T follicular helper cell (primary cell): ENCODE results near the gene DET1.
"Not testable (repeated sequence)": the region's sequence is repeated elsewhere in the genome, so short reads cannot be mapped to it uniquely, and the experiment has no call there.

Source experiments
- DNase-seq: peaks from one replicate; pipeline ENCODE4 v3.0.0-alpha.2; 2020; ENCODE audit warnings: low read depth

The DET1 gene

DNA sequence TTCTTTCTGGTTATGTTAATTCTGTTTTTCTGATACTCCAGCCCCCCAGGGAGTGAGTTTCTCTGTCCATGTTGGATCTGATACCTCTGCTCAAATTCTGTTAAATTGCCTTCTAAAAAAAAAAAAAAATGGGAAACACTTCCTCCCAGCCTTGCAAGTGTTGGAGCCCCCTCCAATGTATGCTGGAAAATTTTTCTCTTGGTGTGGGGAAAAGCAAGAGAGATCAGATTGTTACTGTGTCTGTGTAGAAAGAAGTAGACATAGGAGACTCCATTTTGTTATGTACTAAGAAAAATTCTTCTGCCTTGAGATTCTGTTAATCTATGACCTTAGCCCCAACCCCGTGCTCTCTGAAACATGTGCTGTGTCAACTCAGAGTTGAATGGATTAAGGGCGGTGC is 6.1 kb downstream of the DET1 start:
- DNase-seq = not testable (repeated sequence)

DNA sequence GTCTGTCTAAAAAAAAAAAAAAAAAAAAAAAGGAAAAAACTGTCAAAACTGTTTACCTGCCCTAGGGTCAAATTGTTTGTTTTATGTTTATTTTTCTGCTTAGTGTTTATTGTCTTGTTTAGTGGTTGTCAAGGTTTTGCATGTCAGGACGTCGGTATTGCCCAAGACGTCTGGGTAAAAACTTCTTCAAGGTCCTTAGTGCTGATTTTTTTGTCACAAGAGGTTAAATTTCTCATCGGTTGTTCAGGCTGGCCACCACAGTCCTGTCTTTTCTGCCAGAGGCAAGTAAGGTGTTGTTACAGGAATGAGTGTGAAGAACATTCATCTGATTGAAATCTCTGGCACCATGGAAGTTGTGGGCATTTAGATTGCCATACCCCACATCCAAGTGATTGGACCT is 7.0 kb downstream of the DET1 start:
- no peak for DNase-seq

DNA sequence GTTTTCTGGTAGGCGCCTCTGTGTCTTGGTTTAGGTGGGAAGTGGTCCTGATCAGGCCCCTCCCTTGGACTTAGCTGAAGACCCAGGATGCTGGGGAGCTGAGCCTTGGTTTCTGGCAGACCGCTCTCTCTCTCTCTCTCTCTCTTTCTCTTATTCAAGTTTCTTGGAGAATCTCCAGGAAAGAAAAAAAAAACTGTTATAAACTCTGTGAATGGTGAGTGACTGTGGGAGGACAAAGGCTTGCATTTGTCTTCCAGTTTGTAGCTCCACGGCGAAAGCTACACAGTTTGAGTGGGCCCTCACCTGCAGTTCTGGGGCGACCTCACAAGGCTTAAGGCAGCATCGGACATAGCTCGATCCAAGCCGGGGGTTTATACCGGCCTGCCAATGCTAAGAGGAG is 7.5 kb downstream of the DET1 start:
- no peak for DNase-seq

DNA sequence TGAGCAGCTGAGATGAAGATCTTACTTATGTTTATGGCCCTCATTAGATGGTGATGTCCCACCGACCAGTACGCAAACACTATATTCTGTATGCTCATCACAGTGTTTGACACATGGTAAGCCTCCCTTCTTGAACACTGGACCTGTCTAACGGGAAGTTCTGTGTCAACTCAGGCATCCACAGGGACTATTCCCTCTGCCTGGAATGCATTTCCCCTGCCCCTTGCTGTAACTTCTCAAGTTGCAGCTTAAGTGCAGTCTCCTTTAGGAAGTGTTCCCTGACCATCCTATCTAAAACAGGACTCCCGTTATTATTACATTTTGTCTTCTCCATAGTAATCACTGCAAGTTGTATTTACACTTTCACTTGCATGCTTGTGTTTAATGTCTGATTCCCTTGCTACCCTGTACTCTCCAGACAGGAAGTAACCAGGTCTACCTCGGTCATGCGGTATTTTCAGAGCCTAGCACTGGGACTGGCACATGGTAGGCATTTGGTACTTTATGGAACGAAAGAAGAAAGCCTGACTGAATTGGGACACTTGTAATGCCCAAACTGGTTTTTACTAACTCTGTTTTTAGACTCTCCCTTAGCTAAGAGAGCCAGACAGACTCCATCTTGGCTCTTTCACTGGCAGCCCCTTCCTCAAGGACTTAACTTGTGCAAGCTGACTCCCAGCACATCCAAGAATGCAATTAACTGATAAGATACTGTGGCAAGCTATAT is 8.7 kb downstream of the DET1 start:
- no peak for DNase-seq

DNA sequence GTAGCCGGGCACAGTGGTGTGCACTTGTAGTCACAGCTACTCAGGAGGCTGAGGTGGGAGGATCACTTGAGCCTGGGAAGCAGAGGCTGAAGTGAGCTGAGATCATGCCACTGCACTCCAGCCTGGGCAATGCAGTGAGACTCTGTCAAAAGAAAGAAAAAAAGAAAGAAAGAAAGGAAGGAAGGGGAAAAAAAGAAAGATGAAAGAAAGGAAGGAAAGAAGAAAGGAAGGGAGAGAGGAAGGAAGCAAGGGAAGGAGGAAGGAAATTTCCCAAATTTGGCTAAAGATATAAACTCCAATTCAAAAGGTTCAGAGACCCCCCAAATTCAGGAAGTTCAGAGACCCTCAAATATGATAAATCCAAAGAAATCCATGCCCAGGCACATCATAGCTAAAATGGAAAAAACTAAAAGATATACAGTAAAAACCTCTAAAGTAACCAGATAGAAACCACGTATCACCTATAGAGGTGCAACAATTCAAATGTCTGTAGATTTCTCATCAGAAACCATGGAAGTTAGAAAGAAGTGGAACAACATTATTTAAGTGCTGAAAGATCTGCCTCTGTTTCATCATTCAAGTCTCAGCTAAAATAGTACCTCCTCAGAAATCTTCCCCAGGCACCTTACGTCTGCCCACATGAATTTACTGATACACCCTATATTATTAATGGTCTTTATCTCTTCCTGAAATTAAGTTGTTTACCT is 10.7 kb downstream of the DET1 start:
- DNase-seq = no peak

DNA sequence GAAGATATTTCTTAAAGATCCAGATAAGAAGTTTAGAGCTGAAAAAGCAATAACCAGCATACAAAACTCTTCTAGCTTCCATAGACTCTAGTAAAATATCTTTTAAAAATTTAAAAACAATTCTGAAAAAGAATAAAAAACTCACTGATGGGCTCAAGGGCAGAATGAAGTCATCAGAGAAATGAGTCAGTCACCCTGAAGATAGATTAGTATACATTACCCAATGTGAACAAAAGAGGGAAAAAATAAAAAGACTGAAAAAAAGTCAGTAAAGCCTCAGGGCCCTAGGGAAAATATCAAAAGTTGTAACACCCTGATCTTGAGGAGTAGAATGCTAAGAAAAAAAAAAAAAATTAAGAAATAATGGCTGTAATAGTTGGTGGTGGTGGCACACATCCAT is 11.4 kb downstream of the DET1 start:
- no peak for DNase-seq

DNA sequence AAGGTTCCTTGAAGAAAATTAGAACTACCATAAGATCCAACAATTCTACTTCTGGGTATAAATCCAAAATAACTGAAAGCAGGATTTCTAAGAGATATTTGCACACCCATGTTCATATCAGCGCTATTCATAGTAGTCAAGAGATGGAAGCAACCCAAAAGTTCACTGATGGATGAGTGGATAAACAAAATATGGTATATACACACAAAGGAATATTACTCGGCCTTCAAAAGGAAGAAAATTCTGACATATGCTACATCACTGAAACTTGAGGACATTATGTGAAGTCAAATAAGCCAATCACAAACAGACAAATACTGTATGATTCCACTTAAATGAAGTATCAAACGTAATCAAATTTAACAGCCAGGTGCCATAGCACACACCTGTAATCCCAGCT is 13.1 kb downstream of the DET1 start:
- DNase-seq = no peak

DNA sequence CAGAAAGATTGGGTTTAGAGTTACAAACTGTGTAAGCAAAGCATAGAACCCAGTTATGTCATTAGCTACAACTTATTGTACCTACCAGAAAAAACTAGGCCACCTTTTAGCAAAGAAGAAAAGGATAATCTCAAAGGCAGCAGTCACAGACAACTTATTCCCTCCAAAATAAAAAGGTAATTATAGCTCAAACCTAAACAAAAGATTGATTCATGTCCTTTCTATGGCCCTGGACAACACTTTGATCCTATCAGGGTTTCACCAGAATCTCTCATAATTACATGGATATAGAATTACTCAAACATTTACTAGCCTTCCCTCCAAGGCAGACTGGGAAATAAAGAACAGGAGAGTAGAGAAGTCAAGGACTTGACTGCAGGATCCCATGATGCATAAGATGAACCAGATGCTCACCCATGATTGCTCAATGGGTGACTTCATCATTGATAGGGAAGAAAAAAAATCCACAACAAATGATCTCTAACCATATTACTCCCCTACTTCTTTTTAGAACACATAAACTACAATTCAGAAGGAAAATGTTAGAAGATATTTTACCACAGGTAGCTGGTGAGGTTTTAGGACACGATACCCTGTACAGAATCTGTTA is 17.4 kb downstream of the DET1 start:
- no peak for DNase-seq

DNA sequence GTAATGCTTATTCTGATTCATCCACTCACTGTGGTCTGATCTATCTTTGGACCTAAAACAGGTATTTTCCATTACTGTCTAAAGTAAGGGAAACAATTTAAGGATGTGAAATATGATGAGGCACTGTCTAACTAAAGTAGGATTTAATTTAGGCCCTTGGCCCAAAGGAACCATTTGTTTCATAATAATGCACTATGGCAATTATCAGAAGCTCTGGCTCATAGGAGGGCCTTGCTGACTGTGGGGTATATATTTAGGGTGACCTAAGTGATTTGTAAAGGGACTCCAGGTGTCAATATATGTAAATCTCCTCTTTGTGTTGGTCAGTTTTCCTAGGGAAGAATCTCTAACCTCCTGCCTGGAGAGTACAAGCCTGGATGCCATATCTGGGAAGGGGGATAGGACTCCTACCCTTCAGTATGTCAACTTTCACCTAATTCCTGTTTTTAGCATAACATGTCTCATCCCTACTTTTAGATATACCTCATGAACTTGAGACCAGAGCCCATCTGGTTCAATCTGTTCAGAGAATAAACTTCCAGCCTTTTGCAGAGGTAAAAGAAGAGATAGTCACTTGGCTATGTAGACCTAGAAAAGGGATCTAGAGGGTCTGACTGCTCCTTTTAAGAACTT is 20.1 kb downstream of the DET1 start:
- no peak for DNase-seq

DNA sequence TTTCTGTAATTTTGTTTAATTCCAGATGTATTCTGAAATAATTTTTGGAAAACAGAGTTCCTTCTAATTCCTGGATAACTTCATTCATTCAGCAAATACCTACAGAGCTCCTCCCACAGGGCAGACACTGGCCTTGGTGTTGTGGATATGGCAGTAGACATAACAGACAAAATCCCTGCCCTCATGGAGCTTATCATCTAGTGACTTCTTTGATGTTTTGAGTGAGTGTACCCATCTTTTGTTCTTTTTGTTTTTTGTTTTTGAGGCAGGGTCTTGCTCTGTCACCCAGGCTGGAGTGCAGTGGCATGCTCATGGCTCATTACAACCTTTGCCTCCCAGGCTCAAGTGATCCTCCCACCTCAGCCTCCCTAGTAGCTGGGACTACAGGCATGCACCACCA is 21.1 kb downstream of the DET1 start:
- DNase-seq = no peak

DNA sequence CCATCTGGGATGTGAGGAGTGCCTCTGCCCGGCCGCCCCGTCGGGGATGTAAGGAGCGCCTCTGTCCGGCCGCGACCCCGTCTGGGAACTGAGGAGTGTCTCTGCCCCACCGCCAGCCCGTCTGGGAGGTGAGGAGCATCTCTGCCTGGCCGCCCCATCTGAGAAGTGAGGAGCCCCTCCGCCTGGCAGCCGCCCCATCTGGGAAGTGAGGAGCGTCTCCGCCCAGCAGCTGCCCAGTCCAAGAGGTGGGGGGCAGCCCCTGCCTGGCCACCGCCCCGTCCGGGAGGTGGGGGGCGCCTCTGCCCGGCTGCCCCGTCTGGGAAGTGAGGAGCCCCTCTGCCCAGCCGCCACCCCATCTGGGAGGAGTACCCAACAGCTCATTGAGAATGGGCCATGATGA is 22.4 kb downstream of the DET1 start:
- DNase-seq = not testable (repeated sequence)

DNA sequence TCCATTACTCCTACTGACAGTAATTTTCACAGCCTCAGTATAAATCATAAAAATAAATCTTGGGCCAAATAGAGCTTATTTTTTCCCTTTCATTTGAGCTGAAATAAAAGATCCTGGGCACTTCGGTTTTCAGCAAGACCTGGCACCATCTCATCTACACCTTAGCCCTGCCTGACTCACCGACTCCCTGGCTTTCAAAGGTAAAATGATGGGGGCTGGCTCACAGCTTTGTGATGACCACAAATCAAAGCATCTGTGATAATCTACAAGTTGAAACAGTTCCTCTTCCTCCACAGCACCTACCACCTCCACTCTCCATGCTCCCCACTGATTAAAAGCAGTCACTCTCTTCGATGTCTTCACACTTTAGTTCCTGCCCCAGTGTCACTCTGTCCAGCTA is 27.6 kb downstream of the DET1 start:
- DNase-seq = no peak

DNA sequence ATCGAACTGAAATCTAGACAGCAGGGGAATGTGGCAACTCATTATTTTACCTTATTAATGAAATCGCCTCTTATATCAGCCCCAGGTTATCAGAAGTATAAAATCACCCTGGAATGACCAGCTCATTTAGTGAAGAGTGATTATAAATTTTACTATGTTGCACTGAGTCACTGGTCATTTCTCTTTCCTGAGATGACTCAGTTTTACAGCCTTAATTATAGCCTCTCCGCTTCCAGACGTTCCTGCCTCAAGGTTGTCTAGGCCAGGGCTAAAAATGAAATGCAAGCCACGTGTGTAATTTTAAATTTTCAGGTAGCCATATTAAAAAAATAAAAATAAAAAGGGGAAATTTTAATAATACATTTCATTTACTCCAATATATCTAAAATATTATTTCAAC is 33.3 kb downstream of the DET1 start:
- no peak for DNase-seq

DNA sequence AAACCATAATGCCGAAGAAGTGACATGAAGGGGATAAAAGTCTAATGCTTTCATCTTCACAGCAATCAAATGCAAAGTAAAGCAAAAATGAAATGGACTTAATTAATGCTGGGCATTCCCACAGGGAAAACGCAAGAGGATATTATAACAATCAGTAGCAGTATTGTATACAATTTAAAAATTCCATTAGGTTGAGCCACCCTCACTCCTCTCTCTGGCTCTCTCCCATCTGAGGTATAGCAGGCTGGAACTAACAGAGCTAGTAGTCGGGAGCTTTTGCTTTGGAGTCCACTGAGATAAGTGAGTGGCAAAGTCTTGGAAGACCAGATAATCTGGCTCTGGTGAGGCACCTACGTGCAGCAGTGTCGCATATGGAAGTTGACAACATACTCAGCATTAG is 33.9 kb downstream of the DET1 start:
- DNase-seq = no peak

DNA sequence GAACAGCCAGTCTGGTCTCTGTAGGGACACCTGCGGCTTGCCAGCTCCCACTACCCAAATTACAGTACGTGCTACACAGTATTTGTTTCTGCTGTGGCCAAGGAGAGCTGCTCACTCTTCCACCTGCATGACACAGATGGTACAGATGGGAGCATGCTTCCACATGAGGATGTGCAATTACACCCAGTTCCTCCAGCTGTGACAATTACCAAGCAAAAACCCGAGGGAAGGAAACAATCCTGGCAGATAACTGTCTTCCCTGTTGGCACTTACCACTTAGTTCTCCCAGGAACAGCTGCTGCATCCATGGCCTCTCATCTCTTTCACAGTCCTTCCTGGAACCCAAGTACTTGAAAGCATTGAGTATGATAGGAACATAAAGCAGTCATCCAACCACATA is 34.4 kb downstream of the DET1 start:
- no peak for DNase-seq

DNA sequence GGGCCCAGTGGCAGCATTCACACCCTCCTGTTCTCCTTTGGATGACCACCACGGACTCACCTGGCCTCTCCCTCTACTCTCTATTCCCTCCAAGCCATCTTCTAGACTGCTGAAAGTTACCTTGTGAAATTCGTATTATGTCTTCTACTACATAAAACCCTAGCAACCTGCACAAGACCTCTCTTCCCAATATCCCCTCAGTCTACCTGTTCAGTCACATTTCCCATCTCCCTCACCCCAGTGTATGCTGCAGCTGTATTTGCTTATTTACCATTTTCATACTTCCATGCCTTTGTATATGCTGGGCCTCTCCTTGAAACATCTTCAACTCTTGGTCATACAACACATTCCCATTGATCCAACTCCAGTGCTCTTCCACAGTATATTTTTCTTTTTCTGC is 35.3 kb downstream of the DET1 start:
- DNase-seq = no peak

DNA sequence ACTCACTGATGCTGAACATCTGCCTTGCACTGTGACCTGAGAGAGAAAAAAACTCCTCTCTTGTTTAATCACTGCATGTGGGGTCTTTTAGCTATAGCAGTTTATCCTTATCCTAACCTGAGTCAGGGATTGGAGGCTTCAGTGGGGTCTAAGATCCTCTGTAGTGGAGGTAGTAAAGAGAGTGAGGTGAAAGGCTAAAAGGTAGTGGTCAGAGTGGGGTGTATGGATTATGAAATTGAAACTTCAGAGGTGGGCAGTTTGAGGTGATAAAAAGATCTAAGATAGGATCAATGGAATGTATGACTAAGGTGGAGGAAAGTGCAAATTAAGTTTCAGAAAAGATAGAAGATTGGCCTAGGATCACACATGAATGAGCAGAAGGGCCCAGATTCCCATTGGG is 36.5 kb downstream of the DET1 start:
- no peak for DNase-seq

DNA sequence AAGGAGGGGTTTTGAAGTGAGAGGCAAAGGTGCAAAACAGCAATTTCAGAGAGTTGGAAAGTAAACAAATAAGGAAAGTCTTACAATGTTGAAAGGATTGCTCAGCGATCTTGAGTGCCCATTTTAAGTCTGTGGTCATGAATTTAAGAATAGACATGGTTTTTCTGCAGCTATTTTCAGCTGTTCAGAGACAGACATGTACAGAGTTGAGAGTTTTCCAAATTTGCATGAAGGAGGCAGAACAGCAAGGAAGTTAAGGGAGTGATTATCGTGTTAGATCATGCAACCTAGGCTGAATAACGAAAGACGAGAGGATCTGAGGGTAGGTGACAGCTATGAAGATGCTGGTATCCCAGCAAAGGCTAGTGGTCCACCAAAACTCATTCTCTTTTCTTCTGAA is 37.2 kb downstream of the DET1 start:
- DNase-seq = no peak

DNA sequence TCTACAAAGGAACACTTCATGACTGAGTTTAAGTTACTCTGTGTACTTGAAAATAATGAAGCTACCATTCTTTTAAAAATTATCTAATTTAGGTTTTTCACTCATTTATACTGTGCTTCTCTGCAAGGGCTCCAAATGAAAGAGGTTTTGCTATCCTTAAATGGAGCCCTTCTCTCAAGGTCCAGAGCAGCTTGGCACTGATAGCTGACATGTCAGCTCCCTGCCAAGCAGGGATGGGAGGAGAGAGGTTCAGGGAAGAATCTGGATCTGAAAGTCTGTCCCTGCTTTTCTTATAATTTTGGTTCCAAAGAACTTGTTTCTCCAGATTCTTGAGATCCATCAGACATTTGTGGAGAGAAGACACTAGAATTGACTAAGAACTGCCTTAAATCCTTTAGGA is 39.9 kb downstream of the DET1 start:
- DNase-seq = no peak

DNA sequence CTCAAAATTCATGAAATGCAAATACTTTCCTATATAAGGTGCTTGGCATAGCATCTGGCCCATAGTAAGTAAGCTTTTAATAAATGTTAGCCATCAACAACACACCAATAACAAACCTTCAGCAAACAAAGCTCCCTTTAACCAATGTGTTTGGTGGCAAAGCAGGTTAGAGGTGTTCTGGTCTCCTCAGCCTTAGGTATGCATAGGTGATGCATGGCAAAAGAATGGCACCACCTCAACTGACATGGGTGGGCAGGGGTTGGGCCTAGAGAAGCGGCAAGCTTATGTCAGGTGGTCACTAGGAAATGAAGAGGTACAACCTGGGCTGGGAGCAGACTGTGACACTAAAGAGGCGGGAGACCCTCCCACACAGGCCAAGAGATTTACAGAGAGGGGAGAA is 40.8 kb downstream of the DET1 start:
- no peak for DNase-seq

DNA sequence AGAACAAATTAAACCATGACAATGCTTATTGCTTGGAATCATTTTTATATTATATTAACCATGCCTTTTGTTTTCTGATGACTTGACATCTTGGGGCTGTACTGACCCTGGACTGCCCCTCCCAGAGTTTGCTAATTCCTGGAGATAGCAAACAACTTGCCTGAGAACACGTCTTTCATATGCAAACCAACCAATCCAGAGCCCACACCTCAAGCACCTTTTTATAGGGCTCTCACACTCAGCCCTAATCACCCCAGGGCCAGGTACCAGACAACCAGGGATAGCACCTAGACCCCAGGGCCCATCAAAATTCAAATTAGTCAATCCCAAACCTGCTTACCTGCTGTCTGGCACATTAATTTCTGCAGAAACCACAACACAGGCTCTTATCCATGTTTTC is 42.0 kb downstream of the DET1 start:
- DNase-seq = no peak

DNA sequence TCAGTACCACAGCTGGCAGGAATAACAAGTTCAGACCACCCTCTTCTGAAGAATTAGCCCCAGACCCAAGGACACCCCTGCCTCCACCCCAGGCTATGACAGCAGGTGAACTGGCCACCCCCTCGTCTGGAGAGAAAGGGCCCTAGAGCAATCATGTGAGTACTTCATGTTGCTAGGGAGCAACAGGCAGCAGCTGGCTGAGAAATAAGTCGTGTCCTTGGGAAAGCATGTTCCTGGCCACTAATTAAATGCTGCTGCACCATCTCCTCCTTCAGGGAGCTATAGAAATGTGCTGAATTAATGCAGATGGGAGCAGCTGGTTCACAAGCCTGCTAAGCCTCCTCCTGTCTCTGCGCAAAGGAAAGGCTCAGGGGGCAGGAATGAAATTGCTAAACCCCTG is 47.5 kb downstream of the DET1 start:
- no peak for DNase-seq

DNA sequence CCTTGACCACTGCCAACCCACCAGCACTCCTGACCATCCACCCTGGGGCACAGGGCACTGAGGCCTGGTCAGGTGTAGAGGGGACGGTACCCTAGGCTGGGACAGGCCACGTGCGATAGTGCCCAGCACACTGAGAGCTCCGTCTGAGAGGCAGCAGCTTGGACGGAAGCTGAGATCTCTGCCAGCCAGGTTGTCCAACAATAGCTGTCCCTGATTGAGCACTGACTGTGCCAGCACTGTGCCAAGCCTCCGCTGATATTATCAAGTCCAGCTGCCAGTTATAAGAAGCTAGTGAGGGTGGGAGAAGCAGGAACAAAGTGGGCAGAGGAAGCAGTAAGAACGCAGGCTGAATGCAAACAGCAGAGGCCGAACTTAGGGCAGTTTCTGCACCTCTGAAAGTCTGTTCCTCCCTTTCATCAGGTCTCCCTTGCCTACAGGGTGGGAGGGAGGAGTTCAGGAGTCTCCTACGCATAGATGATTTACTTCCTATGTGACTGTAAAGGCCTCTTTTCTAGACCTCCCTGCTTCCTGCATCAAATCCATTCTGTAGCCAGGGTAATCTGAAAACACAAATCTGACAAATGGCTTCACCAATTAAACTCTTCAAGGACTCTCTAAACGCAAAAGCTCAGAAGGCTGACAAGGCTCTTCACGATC is 49.2 kb downstream of the DET1 start:
- DNase-seq = no peak
